ENCODE results near the gene TOP1. TPM values are rescaled to one million over a fixed set of nuclear protein-coding genes. Genes with fewer than 3 reads are reported as not detected.

TOP1 gene
- total RNA-seq: 116 and 118 TPM in 2 replicates

- Mint-ChIP-seq H3K4me3 (ENCODE audit: low read depth) (peak within 1 kb of the TSS; percentile 82), H3K27me3 (ENCODE audit: low read depth) (no peaks in the 10 kb centered on the region), H3K27ac (peak within 1 kb of the TSS; percentile 76), H3K9me3 (no peaks in the 10 kb centered on the region), H3K4me1 (ENCODE audit: low read depth) (peaks cover 41% of the 10 kb centered on the region), H3K36me3 (ENCODE audit: low read depth) (peaks cover 41% of the 10 kb centered on the region)
- DNase-seq (ENCODE audit: low spot score): peak; percentile 100
- intact Hi-C loops (cut with micrococcal nuclease): loop anchor here (1.0 to 2.0 kb wide), 4 partner anchors 25 to 108 kb away; partner anchors contain the start of gene PLCG1
These were observed at the start of gene TOP1 for GRCh38 chr20:41028359-41029149. TSS of gene TOP1 (plus strand) at chr20:41028822. CDS start at chr20:41029068, 246 bp downstream.

- H3K27ac Mint-ChIP-seq: peak overlapping the region; percentile 36
- peaks cover 26% of the 10 kb centered on the region for H3K9me3 Mint-ChIP-seq
These were observed 49.4 kb upstream of the TOP1 start for GRCh38 chr20:40979247-40979646.

GRCh38 chr20:40980106-40980827 is 48.4 kb upstream of the TOP1 start:
- no peak for DNase-seq (ENCODE audit: low spot score)
- Mint-ChIP-seq H3K27ac (no peak overlapping the region), H3K9me3 (peaks cover 26% of the 10 kb centered on the region), H3K4me1 (ENCODE audit: low read depth) (no peaks in the 10 kb centered on the region), H3K36me3 (ENCODE audit: low read depth) (peaks cover 14% of the 10 kb centered on the region), H3K27me3 (ENCODE audit: low read depth) (peaks cover 28% of the 10 kb centered on the region), H3K4me3 (ENCODE audit: low read depth) (no peak overlapping the region)
- intact Hi-C loops (cut with micrococcal nuclease): no loop called here

More at GRCh38 chr20:40979247-40979646, 49.4 kb upstream of the TOP1 start:
- Mint-ChIP-seq H3K36me3 (ENCODE audit: low read depth) (peaks cover 14% of the 10 kb centered on the region), H3K4me1 (ENCODE audit: low read depth) (no peaks in the 10 kb centered on the region), H3K4me3 (ENCODE audit: low read depth) (no peak overlapping the region), H3K27me3 (ENCODE audit: low read depth) (peaks cover 37% of the 10 kb centered on the region)
- no peak for DNase-seq (ENCODE audit: low spot score)
- intact Hi-C loops (cut with micrococcal nuclease): no loop called here

- H3K4me1 Mint-ChIP-seq (ENCODE audit: low read depth): no peaks in the 10 kb centered on the region
- no peak overlapping the region for H3K27ac Mint-ChIP-seq
These were observed 47.8 kb upstream of the TOP1 start for GRCh38 chr20:40980828-40981310.

GRCh38 chr20:40982415-40983145 is 46.0 kb upstream of the TOP1 start:
- no peak for DNase-seq (ENCODE audit: low spot score)
- intact Hi-C loops (cut with micrococcal nuclease): no loop called here

More at GRCh38 chr20:40980828-40981310, 47.8 kb upstream of the TOP1 start:
- Mint-ChIP-seq H3K9me3 (peaks cover 26% of the 10 kb centered on the region), H3K36me3 (ENCODE audit: low read depth) (peaks cover 14% of the 10 kb centered on the region), H3K4me3 (ENCODE audit: low read depth) (no peak overlapping the region), H3K27me3 (ENCODE audit: low read depth) (peaks cover 22% of the 10 kb centered on the region)
- intact Hi-C loops (cut with micrococcal nuclease): no loop called here
- no peak for DNase-seq (ENCODE audit: low spot score)

GRCh38 chr20:40983898-40984297 is 44.7 kb upstream of the TOP1 start:
- peaks cover 13% of the 10 kb centered on the region for H3K4me1 Mint-ChIP-seq (ENCODE audit: low read depth)
- H3K9me3 Mint-ChIP-seq: no peaks in the 10 kb centered on the region
- H3K36me3 Mint-ChIP-seq (ENCODE audit: low read depth): peaks cover 2% of the 10 kb centered on the region
- H3K27ac Mint-ChIP-seq: no peak overlapping the region
- H3K4me3 Mint-ChIP-seq (ENCODE audit: low read depth): no peak overlapping the region
- peaks cover 1% of the 10 kb centered on the region for H3K27me3 Mint-ChIP-seq (ENCODE audit: low read depth)
- intact Hi-C loops (cut with micrococcal nuclease): no loop called here
- no peak for DNase-seq (ENCODE audit: low spot score)

More at GRCh38 chr20:40982415-40983145, 46.0 kb upstream of the TOP1 start:
- Mint-ChIP-seq H3K36me3 (ENCODE audit: low read depth) (peaks cover 8% of the 10 kb centered on the region), H3K9me3 (peaks cover 12% of the 10 kb centered on the region), H3K27me3 (ENCODE audit: low read depth) (peaks cover 10% of the 10 kb centered on the region), H3K4me3 (ENCODE audit: low read depth) (no peak overlapping the region), H3K4me1 (ENCODE audit: low read depth) (peaks cover 12% of the 10 kb centered on the region), H3K27ac (no peak overlapping the region)

- H3K36me3 Mint-ChIP-seq (ENCODE audit: low read depth): no peaks in the 10 kb centered on the region
- H3K4me1 Mint-ChIP-seq (ENCODE audit: low read depth): peaks cover 13% of the 10 kb centered on the region
- DNase-seq (ENCODE audit: low spot score): no peak
- H3K27me3 Mint-ChIP-seq (ENCODE audit: low read depth): no peaks in the 10 kb centered on the region
- intact Hi-C loops (cut with micrococcal nuclease): no loop called here
- H3K9me3 Mint-ChIP-seq: no peaks in the 10 kb centered on the region
- H3K4me3 Mint-ChIP-seq (ENCODE audit: low read depth): no peak overlapping the region
- no peak overlapping the region for H3K27ac Mint-ChIP-seq
These were observed 44.1 kb upstream of the TOP1 start for GRCh38 chr20:40984496-40984895.

GRCh38 chr20:40986774-40987173 is 41.8 kb upstream of the TOP1 start:
- peak overlapping the region; percentile 4 for H3K4me3 Mint-ChIP-seq (ENCODE audit: low read depth)
- no peaks in the 10 kb centered on the region for H3K27me3 Mint-ChIP-seq (ENCODE audit: low read depth)
- no peaks in the 10 kb centered on the region for H3K9me3 Mint-ChIP-seq
- peaks cover 29% of the 10 kb centered on the region for H3K4me1 Mint-ChIP-seq (ENCODE audit: low read depth)
- H3K27ac Mint-ChIP-seq: no peak overlapping the region
- no peaks in the 10 kb centered on the region for H3K36me3 Mint-ChIP-seq (ENCODE audit: low read depth)
- intact Hi-C loops (cut with micrococcal nuclease): no loop called here
- no peak for DNase-seq (ENCODE audit: low spot score)

GRCh38 chr20:40990542-40991120 is 38.0 kb upstream of the TOP1 start:
- peak overlapping the region; percentile 69 for H3K27ac Mint-ChIP-seq
- H3K9me3 Mint-ChIP-seq: no peaks in the 10 kb centered on the region
- H3K4me1 Mint-ChIP-seq (ENCODE audit: low read depth): peaks cover 33% of the 10 kb centered on the region
- H3K4me3 Mint-ChIP-seq (ENCODE audit: low read depth): no peak overlapping the region
- intact Hi-C loops (cut with micrococcal nuclease): loop anchor here (1.0 kb wide), 2 partner anchors 38 to 105 kb away; partner anchors contain the start of gene TOP1
- H3K27me3 Mint-ChIP-seq (ENCODE audit: low read depth): no peaks in the 10 kb centered on the region
- peak; percentile 59 for DNase-seq (ENCODE audit: low spot score)
- H3K36me3 Mint-ChIP-seq (ENCODE audit: low read depth): no peaks in the 10 kb centered on the region

GRCh38 chr20:40991181-40991889 is 37.3 kb upstream of the TOP1 start:
- peaks cover 33% of the 10 kb centered on the region for H3K4me1 Mint-ChIP-seq (ENCODE audit: low read depth)
- peak overlapping the region; percentile 0 for H3K4me3 Mint-ChIP-seq (ENCODE audit: low read depth)
- H3K27me3 Mint-ChIP-seq (ENCODE audit: low read depth): no peaks in the 10 kb centered on the region
- intact Hi-C loops (cut with micrococcal nuclease): no loop called here
- no peak for DNase-seq (ENCODE audit: low spot score)
- peak overlapping the region; percentile 21 for H3K27ac Mint-ChIP-seq
- H3K36me3 Mint-ChIP-seq (ENCODE audit: low read depth): no peaks in the 10 kb centered on the region
- H3K9me3 Mint-ChIP-seq: no peaks in the 10 kb centered on the region

- H3K9me3 Mint-ChIP-seq: no peaks in the 10 kb centered on the region
- DNase-seq (ENCODE audit: low spot score): no peak
- intact Hi-C loops (cut with micrococcal nuclease): no loop called here
- H3K4me3 Mint-ChIP-seq (ENCODE audit: low read depth): no peak overlapping the region
- no peaks in the 10 kb centered on the region for H3K27me3 Mint-ChIP-seq (ENCODE audit: low read depth)
- H3K4me1 Mint-ChIP-seq (ENCODE audit: low read depth): peaks cover 22% of the 10 kb centered on the region
- no peaks in the 10 kb centered on the region for H3K36me3 Mint-ChIP-seq (ENCODE audit: low read depth)
- H3K27ac Mint-ChIP-seq: no peak overlapping the region
These were observed 36.1 kb upstream of the TOP1 start for GRCh38 chr20:40992349-40993113.

All from activated T-helper 2 cell treated with anti-CD3 and anti-CD28 coated beads, Interferon-gamma antibody, Interleukin-2, Interleukin-4, amounts not matched to agents 10 μg/mL and 5 μg/mL and 100 μg/mL, durations not matched to agents 14 hours and 24 hours and 36 hours (primary cell).